GM12878 (cell line): ENCODE results near the gene OR5C1. TPM values are rescaled to one million over a fixed set of nuclear protein-coding genes. Genes with fewer than 3 reads are reported as not detected.

Source experiments
- ATAC-seq: fragments of 200-7000 bp; cut with Tn5 transposase; 3 replicates; pipeline ENCODE4 v1.9.1; 2020; ENCODE audit warnings: mild to moderate bottlenecking, moderate library complexity
- BruUV-seq: library from RNA; stranded (reverse); fragments of 400-500 nt; replicated peaks from 2 replicates; lab custom pipeline; 2021; lab: Mats Ljungman, UMichigan
- CTCF ChIA-PET: fragments of 300-600 bp; sonication (Branson Sonifier 250); formaldehyde crosslinking; extraction: SDS; loops from one replicate; lab custom pipeline; 2021; ENCODE audit warnings: inconsistent platforms; lab: Yijun Ruan, JAX
- POLR2A ChIA-PET: fragments of 350-600 bp; formaldehyde crosslinking; extraction: SDS; loops from one replicate; lab custom pipeline; 2021; ENCODE audit warnings: inconsistent platforms; lab: Charles Lee
- RAD21 ChIA-PET: fragments of 300-600 bp; sonication (Branson Sonifier 250); formaldehyde crosslinking; loops from one replicate; lab custom pipeline; 2023; ENCODE audit warnings: antibody characterized with exemption; ENCODE audit not compliant: unreplicated experiment; lab: Charles Lee
- SMC1A ChIA-PET: fragments of 300-600 bp; sonication (Branson Sonifier 250); formaldehyde crosslinking; loops from one replicate; lab custom pipeline; 2023; ENCODE audit not compliant: unreplicated experiment, uncharacterized antibody; lab: Charles Lee
- DNase-seq: peaks from one replicate; pipeline ENCODE4 v3.0.0-alpha.2; 2011; ENCODE audit warnings: low read depth, low spot score
- FAIRE-seq: peaks from 3 replicates; lab custom pipeline; 2011; peaks lifted over from hg19 to GRCh38; lab: Jason Lieb, UNC
- H2AFZ ChIP-seq: 2 replicates; pipeline ENCODE4 v1.6.0; 2011; ENCODE audit warnings: low read depth, low read length, control low read depth; ENCODE audit not compliant: control insufficient read depth
- H3K27ac ChIP-seq: 2 replicates; pipeline ENCODE4 v1.5.1; 2011; ENCODE audit warnings: control low read depth; ENCODE audit not compliant: control insufficient read depth, insufficient read depth
- H3K27me3 ChIP-seq, 2 experiments: replicated peaks in 1 of 2; 2 replicates each; pipeline versions ENCODE4 v1.6.0 to v1.6.1; 2011; ENCODE audit warnings: low read length in 1 of 2; ENCODE audit not compliant: control insufficient read depth in 2 of 2, insufficient read depth in 2 of 2
- H3K36me3 ChIP-seq, 2 experiments: 2 replicates each; pipeline ENCODE4 v1.5.1; 2011; ENCODE audit warnings: low read length in 1 of 2; ENCODE audit not compliant: control insufficient read depth in 2 of 2, insufficient read depth in 2 of 2
- H3K4me1 ChIP-seq: 2 replicates; pipeline ENCODE4 v1.6.1; 2011; ENCODE audit warnings: mild to moderate bottlenecking, low read length, moderate library complexity, mixed read lengths; ENCODE audit not compliant: control insufficient read depth, insufficient read depth
- H3K4me2 ChIP-seq: 2 replicates; pipeline ENCODE4 v1.6.0; 2011; ENCODE audit warnings: control low read depth; ENCODE audit not compliant: control insufficient read depth, insufficient read depth
- H3K4me3 ChIP-seq: fragments of 200-600 bp; sonication (generic); 2 replicates; pipeline ENCODE4 v1.5.1; 2016
- H3K79me2 ChIP-seq: 2 replicates; pipeline ENCODE4 v1.6.0; 2011; ENCODE audit warnings: low read length; ENCODE audit not compliant: control insufficient read depth, insufficient read depth
- H3K9ac ChIP-seq: 2 replicates; pipeline ENCODE4 v1.8.0; 2011; ENCODE audit warnings: low read length, control low read depth, mixed read lengths; ENCODE audit not compliant: control insufficient read depth, insufficient read depth
- H3K9me3 ChIP-seq: replicated peaks from 3 replicates; pipeline ENCODE4 v1.5.1; 2011; ENCODE audit warnings: mild to moderate bottlenecking, low read length; ENCODE audit not compliant: control insufficient read depth, insufficient read depth
- H4K20me1 ChIP-seq: 2 replicates; pipeline ENCODE4 v1.6.0; 2011; ENCODE audit not compliant: control insufficient read depth, insufficient read depth
- ATF2 ChIP-seq: IDR thresholded peaks from 2 replicates; pipeline ENCODE4 v1.6.1; 2012; ENCODE audit warnings: low read length, inconsistent platforms
- BCL3 ChIP-seq: IDR thresholded peaks from 2 replicates; pipeline ENCODE4 v1.6.1; 2011; ENCODE audit warnings: borderline replicate concordance, low read depth, mild to moderate bottlenecking, moderate library complexity, low read length; ENCODE audit not compliant: insufficient read depth, poor library complexity, severe bottlenecking
- BMI1 ChIP-seq: fragments of 450-650 bp; IDR thresholded peaks from 2 replicates; pipeline ENCODE4 v1.6.1; 2016; ENCODE audit warnings: mild to moderate bottlenecking, moderate library complexity, borderline replicate concordance
- CTCF ChIP-seq, 3 experiments: IDR thresholded peaks in 2 of 3; conservative IDR thresholded peaks in 1 of 3; 2 replicates each; pipeline ENCODE4 v1.5.1; 2011; ENCODE audit warnings: low read depth in 3 of 3, low read length in 3 of 3, mild to moderate bottlenecking in 3 of 3, control low read depth in 2 of 3, moderate library complexity in 2 of 3, inconsistent platforms in 1 of 3, mixed read lengths in 1 of 3; ENCODE audit not compliant: control insufficient read depth in 2 of 3, insufficient read depth in 1 of 3; ENCODE audit errors: extremely low read depth in 1 of 3
- IKZF1 ChIP-seq: fragments of 450-650 bp; conservative IDR thresholded peaks from 2 replicates; pipeline ENCODE4 v1.6.1; 2017; ENCODE audit warnings: antibody characterized with exemption, mild to moderate bottlenecking
- KLF5 ChIP-seq: fragments of 450-650 bp; IDR thresholded peaks from 2 replicates; pipeline ENCODE4 v1.6.1; 2014; ENCODE audit warnings: mild to moderate bottlenecking; ENCODE audit not compliant: partially characterized antibody
- POU2F2 ChIP-seq: IDR thresholded peaks from 3 replicates; pipeline ENCODE4 v1.6.1; 2011; ENCODE audit warnings: low read depth, mild to moderate bottlenecking, low read length, borderline replicate concordance
- RCOR1 ChIP-seq: conservative IDR thresholded peaks from 2 replicates; pipeline ENCODE4 v1.6.1; 2012; ENCODE audit warnings: low read depth, low read length, improper control_type of control experiment
- SRF ChIP-seq, 2 experiments: IDR thresholded peaks; 2 replicates each; pipeline ENCODE4 v1.6.1; 2011; ENCODE audit warnings: low read depth in 2 of 2, low read length in 2 of 2, mild to moderate bottlenecking in 1 of 2, moderate library complexity in 1 of 2
- STAT1 ChIP-seq: fragments of 450-650 bp; conservative IDR thresholded peaks from 2 replicates; pipeline ENCODE4 v1.6.1; 2014; ENCODE audit warnings: antibody characterized with exemption, mild to moderate bottlenecking
- ZNF217 ChIP-seq: fragments of 450-650 bp; IDR thresholded peaks from 2 replicates; pipeline ENCODE4 v1.6.1; 2017; ENCODE audit warnings: antibody characterized with exemption, mild to moderate bottlenecking
- WGBS: methylation state at CpG from one replicate; pipeline ENCODE4 v1.1.6; 2016; ENCODE audit warnings: low lambda C conversion rate; ENCODE audit not compliant: insufficient replicate concordance, insufficient coverage; ENCODE audit errors: missing lambda C conversion rate; 5-methylcytosine and 5-hydroxymethylcytosine counted together
- in situ Hi-C: fragments of 300-500 bp; cut with MboI; formaldehyde crosslinking; loops from 9 replicates; pipeline ENCODE4 v1.14.3; 2018; ENCODE audit warnings: mixed read lengths
- intact Hi-C: fragments of 100-400 bp; cut with micrococcal nuclease; formaldehyde crosslinking; loops from one replicate; pipeline ENCODE4 v1.14.2; 2022; ENCODE audit not compliant: unreplicated experiment
- polyA plus RNA-seq, 11 experiments: library from polyadenylated mRNA; depleted of rRNA in 4 of 11; unstranded in 6 of 11; stranded (reverse) in 5 of 11; fragments of >200 nt; fragmentation: Nextera tagmentation in 4 of 11; fragmentation: Illumina TruSeq in 1 of 11; extraction: Ambion mirVana in 4 of 11; extraction: Trizol in 1 of 11; gene quantifications; 1 replicate in 1 of 11; 2 replicates in 10 of 11; pipeline versions ENCODE4 v1.2.1 to v1.2.3, GENCODE V29; 2011 to 2016; ENCODE audit warnings: inconsistent platforms in 2 of 11, missing spikeins in 2 of 11, low read depth in 1 of 11
- total RNA-seq, 4 experiments: library from RNA; depleted of rRNA in 3 of 4; stranded (reverse); fragments of >200 nt in 3 of 4; fragmentation: Illumina TruSeq in 1 of 4; extraction: Trizol in 1 of 4; gene quantifications; 2 replicates each; pipeline versions ENCODE4 v1.2.1 to v1.2.3, GENCODE V29; 2013 to 2021

OR5C1 gene
- total and polyA plus RNA-seq, 10 of the 15 experiments (the other 5 are each of a cell fraction or from before 2014, with no cell fraction given), result not detected

- FAIRE-seq, result no peak
- no peaks in the 10 kb centered on the region for H3K9me3 ChIP-seq
- BruUV-seq, result no TSS peak
- in situ Hi-C loops, result no loop called here
- POLR2A ChIA-PET, result no interaction called here
- TF ChIP-seq SRF (IDR thresholded peaks at IDR 0.05; ENCODE audit: low read depth in 2 of 2, low read length in 2 of 2), result no peak
- TF ChIP-seq POU2F2, result no peak
- TF ChIP-seq RCOR1, result no peak
- TF ChIP-seq IKZF1, result no peak
- no peak for TF ChIP-seq KLF5
- TF ChIP-seq, all 136 proteins: peak for 0
- H3K4me2 ChIP-seq, result no peak overlapping the region
- H4K20me1 ChIP-seq, result no peaks in the 10 kb centered on the region; the same call in 1 of the 2 replicates
- no peak overlapping the region for H3K9ac ChIP-seq
- peaks cover 2% of the 10 kb centered on the region for H3K79me2 ChIP-seq
- intact Hi-C loops, result no loop called here
- ChIA-PET SMC1A (interaction anchor here (1.0 to 1.2 kb wide), 3 partner anchors 9 to 721 kb away, joined by 3 to 4 read pairs (median 3); no protein-coding TSS in a partner anchor), CTCF (interaction anchor here (0.9 to 1.5 kb wide), 3 partner anchors 9 to 721 kb away, joined by 3 to 7 read pairs (median 5); no protein-coding TSS in a partner anchor), RAD21 (interaction anchor here (1.2 kb wide), 1 partner anchor 12 kb away, joined by 3 read pairs; no protein-coding TSS in a partner anchor)
- DNase-seq, result no peak
- H3K4me3 ChIP-seq, result no peak overlapping the region
- H3K4me1 ChIP-seq, result no peaks in the 10 kb centered on the region
- WGBS, result 100% methylated on average over 11 of the region's 11 CpGs
- ATAC-seq, result no peak
- no peaks in the 10 kb centered on the region for H3K27me3 ChIP-seq
- no peak overlapping the region for H3K27ac ChIP-seq
- H2AFZ ChIP-seq, result no peak overlapping the region
- peaks cover 11 to 25% of the 10 kb centered on the region in 2 experiments for H3K36me3 ChIP-seq
Observed at GRCh38 chr9:122820490-122820845, 31.7 kb downstream of the OR5C1 start.

- ChIA-PET POLR2A (no interaction called here), CTCF (interaction anchor here (0.9 kb wide), 1 partner anchor 722 kb away, joined by 3 read pairs; no protein-coding TSS in a partner anchor), SMC1A (interaction anchor here (0.7 to 1.1 kb wide), 2 partner anchors 10 to 13 kb away, joined by 3 read pairs; no protein-coding TSS in a partner anchor), RAD21 (no interaction called here)
- Histone ChIP-seq H3K36me3 (peaks cover 11 to 25% of the 10 kb centered on the region in 2 experiments), H4K20me1 (no peaks in the 10 kb centered on the region; the same call in 1 of the 2 replicates), H3K79me2 (peaks cover 8% of the 10 kb centered on the region), H3K4me2 (no peak overlapping the region), H3K27ac (no peak overlapping the region), H3K4me3 (no peak overlapping the region), H3K9ac (no peak overlapping the region), H3K9me3 (no peaks in the 10 kb centered on the region), H2AFZ (no peak overlapping the region), H3K4me1 (no peaks in the 10 kb centered on the region), H3K27me3 (no peaks in the 10 kb centered on the region)
- BruUV-seq, result no TSS peak
- FAIRE-seq, result no peak
- in situ Hi-C loops (no loop called here), intact Hi-C loops (no loop called here)
- no peak for DNase-seq
- TF ChIP-seq CTCF (IDR thresholded peaks at IDR 0.05 in 2 of 3, conservative IDR thresholded peaks at IDR 0.05 in 1 of 3; ENCODE audit: control insufficient read depth in 2 of 3, extremely low read depth in 1 of 3, insufficient read depth in 1 of 3, low read depth in 3 of 3, low read length in 3 of 3) (no peak), ATF2 (no peak), BCL3 (no peak), BMI1 (no peak), ZNF217 (no peak), STAT1 (no peak)
- WGBS, result 47% methylated on average over 7 of the region's 7 CpGs
- ATAC-seq, result peak; percentile 40; the same call in 2 of the 3 replicates
Observed at GRCh38 chr9:122821278-122821943, 32.7 kb downstream of the OR5C1 start.
